WERI-Rb-1 (cell line): ENCODE measurements around the gene RXFP3.

ENCODE experiments used
- DNase-seq: peaks from one replicate; pipeline ENCODE4 v3.0.0-alpha.2; 2020
- H3K27ac ChIP-seq: fragments of 250-450 bp; sonication (Bioruptor Pico); 2 replicates; pipeline ENCODE4 v1.5.1; 2020; ENCODE audit warnings: mild to moderate bottlenecking, moderate library complexity
- H3K27me3 ChIP-seq: fragments of 250-450 bp; sonication (Bioruptor Pico); 2 replicates; pipeline ENCODE4 v1.5.1; 2021; ENCODE audit warnings: mild to moderate bottlenecking, low read depth, moderate library complexity; ENCODE audit not compliant: insufficient read depth, severe bottlenecking
- H3K36me3 ChIP-seq: fragments of 250-450 bp; sonication (Bioruptor Pico); 2 replicates; pipeline ENCODE4 v1.5.1; 2020; ENCODE audit warnings: mild to moderate bottlenecking, moderate library complexity
- H3K4me3 ChIP-seq: 2 replicates; pipeline ENCODE4 v1.5.1; 2011; ENCODE audit warnings: low read depth, mild to moderate bottlenecking, control low read depth, low read length
- H3K9me3 ChIP-seq: fragments of 250-450 bp; sonication (Bioruptor Pico); 2 replicates; pipeline ENCODE4 v1.5.1; 2021; ENCODE audit warnings: mild to moderate bottlenecking, moderate library complexity; ENCODE audit not compliant: severe bottlenecking
- CTCF ChIP-seq: IDR thresholded peaks from 2 replicates; pipeline ENCODE4 v1.5.1; 2011; ENCODE audit warnings: low read depth, mild to moderate bottlenecking, control low read depth, inconsistent platforms, low read length

RXFP3 gene

GRCh38 chr5:33929925-33930690 lies 6.1 kb upstream of the RXFP3 start:
- Histone ChIP-seq H3K27ac (no peak overlapping the region), H3K36me3 (no peaks in the 10 kb centered on the region), H3K4me3 (no peak overlapping the region), H3K9me3 (no peaks in the 10 kb centered on the region), H3K27me3 (peaks cover 86% of the 10 kb centered on the region)
- TF ChIP-seq CTCF, result no peak
- no peak for DNase-seq

GRCh38 chr5:33931136-33931535 lies 5.0 kb upstream of the RXFP3 start:
- Histone ChIP-seq H3K4me3 (no peak overlapping the region), H3K27me3 (peaks cover 92% of the 10 kb centered on the region), H3K36me3 (no peaks in the 10 kb centered on the region), H3K9me3 (no peaks in the 10 kb centered on the region), H3K27ac (no peak overlapping the region)
- TF ChIP-seq CTCF, result no peak
- DNase-seq, result no peak

- peaks cover 100% of the 10 kb centered on the region for H3K27me3 ChIP-seq
- H3K27ac ChIP-seq, result no peak overlapping the region
- no peak overlapping the region for H3K4me3 ChIP-seq
- no peaks in the 10 kb centered on the region for H3K36me3 ChIP-seq
- TF ChIP-seq CTCF, result no peak
- DNase-seq, result no peak
- H3K9me3 ChIP-seq, result peaks cover 14% of the 10 kb centered on the region
Observed at GRCh38 chr5:33933723-33934169, 2.4 kb upstream of the RXFP3 start.

GRCh38 chr5:33934176-33934575 lies 2.0 kb upstream of the RXFP3 start:
- Histone ChIP-seq H3K4me3 (no peak overlapping the region), H3K9me3 (peaks cover 14% of the 10 kb centered on the region), H3K27ac (no peak overlapping the region), H3K36me3 (no peaks in the 10 kb centered on the region), H3K27me3 (peaks cover 99% of the 10 kb centered on the region)
- TF ChIP-seq CTCF, result no peak
- no peak for DNase-seq

- TF ChIP-seq CTCF, result peak; percentile 61
- Histone ChIP-seq H3K27ac (no peak overlapping the region), H3K36me3 (no peaks in the 10 kb centered on the region), H3K9me3 (peaks cover 14% of the 10 kb centered on the region), H3K27me3 (peaks cover 97% of the 10 kb centered on the region), H3K4me3 (peak overlapping the region; percentile 59)
- peak; percentile 73 for DNase-seq
Observed at GRCh38 chr5:33936004-33936380, 194 bp upstream of the RXFP3 start.
